PC-3 (cell line): ENCODE data around the gene ARHGEF4. TPM values are rescaled to one million over a fixed set of nuclear protein-coding genes. Genes with fewer than 3 reads are reported as not detected.

Experiments
- ATAC-seq: fragments of 200-7000 bp; cut with Tn5 transposase; 2 replicates; pipeline ENCODE4 v1.9.1; 2020; ENCODE audit warnings: mild to moderate bottlenecking, moderate library complexity
- BruUV-seq: library from RNA; stranded (reverse); fragments of 400-500 nt; replicated peaks from 2 replicates; lab custom pipeline; 2021; lab: Mats Ljungman, UMichigan
- CTCF ChIA-PET: fragments of 300-600 bp; sonication (Branson Sonifier 250); formaldehyde crosslinking; loops from one replicate; lab custom pipeline; 2022; ENCODE audit warnings: antibody characterized with exemption; lab: Charles Lee
- POLR2A ChIA-PET: fragments of 300-600 bp; sonication (Branson Sonifier 250); formaldehyde crosslinking; loops from one replicate; lab custom pipeline; 2022; ENCODE audit warnings: antibody characterized with exemption; ENCODE audit not compliant: unreplicated experiment; lab: Charles Lee
- DNase-seq: peaks from one replicate; pipeline ENCODE4 v3.0.0-alpha.2; 2015
- H2AFZ ChIP-seq: fragments of 300-600 bp; sonication (generic); 2 replicates; pipeline ENCODE4 v1.6.0; 2016; ENCODE audit warnings: antibody characterized with exemption, low read length
- H3F3A ChIP-seq: fragments of 300-600 bp; sonication (generic); one replicate; pipeline ENCODE4 v1.6.0; 2017; ENCODE audit warnings: antibody characterized with exemption, low read length, control low read depth, mild to moderate bottlenecking; ENCODE audit not compliant: unreplicated experiment
- H3K27ac ChIP-seq: fragments of 300-600 bp; sonication (generic); 2 replicates; pipeline ENCODE4 v1.5.1; 2016; ENCODE audit warnings: mild to moderate bottlenecking, low read length
- H3K27me3 ChIP-seq: fragments of 300-600 bp; sonication (generic); 2 replicates; pipeline ENCODE4 v1.6.1; 2016; ENCODE audit warnings: low read length, mixed read lengths
- H3K36me3 ChIP-seq: fragments of 300-600 bp; sonication (generic); 2 replicates; pipeline ENCODE4 v1.6.1; 2016; ENCODE audit warnings: low read depth, mixed run types, low read length, mixed read lengths
- H3K4me1 ChIP-seq: fragments of 300-600 bp; sonication (generic); 2 replicates; pipeline ENCODE4 v1.5.1; 2016; ENCODE audit warnings: low read length; ENCODE audit not compliant: insufficient read depth
- H3K4me2 ChIP-seq: fragments of 300-600 bp; sonication (generic); 2 replicates; pipeline ENCODE4 v1.6.0; 2016; ENCODE audit warnings: low read length
- H3K4me3 ChIP-seq: fragments of 300-600 bp; sonication (generic); 2 replicates; pipeline ENCODE4 v1.5.1; 2016; ENCODE audit warnings: mild to moderate bottlenecking, low read length, mixed read lengths
- H3K79me2 ChIP-seq: fragments of 300-600 bp; sonication (generic); 2 replicates; pipeline ENCODE4 v1.6.1; 2017; ENCODE audit warnings: low read length, mixed read lengths
- H3K9ac ChIP-seq: fragments of 300-600 bp; sonication (generic); 2 replicates; pipeline ENCODE4 v1.6.0; 2016; ENCODE audit warnings: mild to moderate bottlenecking, low read length
- H3K9me2 ChIP-seq: fragments of 300-600 bp; sonication (generic); replicated peaks from 2 replicates; pipeline ENCODE4 v1.6.1; 2016; ENCODE audit warnings: mixed run types, low read length, mixed read lengths
- H3K9me3 ChIP-seq: fragments of 300-600 bp; sonication (generic); 2 replicates; pipeline ENCODE4 v1.6.1; 2016; ENCODE audit warnings: low read length, mixed read lengths
- H4K20me1 ChIP-seq: fragments of 300-600 bp; sonication (generic); 2 replicates; pipeline ENCODE4 v1.6.1; 2016; ENCODE audit warnings: low read length, mixed read lengths
- EZH2 ChIP-seq: fragments of 300-600 bp; sonication (generic); IDR thresholded peaks from one replicate; pipeline ENCODE4 v1.6.1; 2017; ENCODE audit warnings: antibody characterized with exemption, mild to moderate bottlenecking, low read length; ENCODE audit not compliant: unreplicated experiment
- EZH2phosphoT487 ChIP-seq: fragments of 300-600 bp; sonication (generic); IDR thresholded peaks from 2 replicates; pipeline ENCODE4 v1.6.1; 2018; ENCODE audit warnings: mild to moderate bottlenecking, antibody characterized with exemption, low read length, borderline replicate concordance
- intact Hi-C: fragments of 100-400 bp; cut with micrococcal nuclease; formaldehyde crosslinking; loops from 2 replicates; pipeline ENCODE4 v1.9.0; 2023
- total RNA-seq: library from RNA; depleted of rRNA; stranded (reverse); fragments of >200 nt; gene quantifications from 2 replicates; pipeline ENCODE4 v1.2.3, GENCODE V29; 2014
- TF ChIP-seq, protein P1 (sequence below): fragments of 300-600 bp; sonication (generic); conservative IDR thresholded peaks from 2 replicates; pipeline ENCODE4 v1.5.1; 2017; ENCODE audit warnings: antibody characterized with exemption, low read depth, mild to moderate bottlenecking, low read length

ARHGEF4 gene
- total RNA-seq, 1 experiment from 2014 or later = 21.5 TPM

DNA sequence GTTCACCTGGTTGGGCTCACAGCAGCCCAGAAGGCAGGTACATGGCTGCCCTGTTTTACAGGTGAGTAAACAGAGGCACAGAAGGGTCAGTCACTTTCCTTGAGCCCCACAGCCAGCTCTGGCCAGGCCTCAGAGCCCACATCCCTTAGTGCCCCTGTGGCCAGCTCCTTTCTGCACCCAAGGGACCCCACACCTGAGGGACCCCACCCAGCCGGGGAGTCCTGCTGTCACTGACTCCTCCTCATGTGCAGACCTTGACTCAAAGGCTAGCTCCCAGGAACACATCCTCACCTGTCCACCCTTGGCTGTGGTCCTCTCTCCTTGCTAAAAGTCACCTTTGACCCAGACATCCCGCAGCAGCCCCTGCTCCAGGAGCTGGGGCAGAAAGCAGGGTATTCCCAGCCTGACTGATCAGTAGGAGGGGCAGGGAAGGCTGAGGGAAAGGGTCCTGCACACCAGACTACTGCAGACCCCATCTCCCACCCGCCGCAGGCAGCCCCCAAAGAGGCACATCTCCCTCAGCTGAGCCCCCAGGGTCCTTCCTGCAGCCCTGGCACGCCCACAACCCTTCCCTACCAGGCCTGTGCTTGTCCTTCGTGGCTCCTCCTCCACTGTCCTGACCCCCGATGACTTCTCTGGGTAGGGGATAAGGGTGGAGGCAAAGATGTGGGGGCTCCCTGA, 9.8 kb upstream of the ARHGEF4 start:
- H4K20me1 ChIP-seq = no peaks in the 10 kb centered on the region
- peak overlapping the region; percentile 80 for H3K9ac ChIP-seq
- intact Hi-C loops = no loop called here
- peak overlapping the region; percentile 97 for H3K27ac ChIP-seq
- peak overlapping the region; percentile 68 for H3K4me2 ChIP-seq
- ChIA-PET CTCF (no interaction called here), POLR2A (no interaction called here)
- peaks cover 53% of the 10 kb centered on the region for H3K4me1 ChIP-seq
- TF ChIP-seq, protein P1, sequence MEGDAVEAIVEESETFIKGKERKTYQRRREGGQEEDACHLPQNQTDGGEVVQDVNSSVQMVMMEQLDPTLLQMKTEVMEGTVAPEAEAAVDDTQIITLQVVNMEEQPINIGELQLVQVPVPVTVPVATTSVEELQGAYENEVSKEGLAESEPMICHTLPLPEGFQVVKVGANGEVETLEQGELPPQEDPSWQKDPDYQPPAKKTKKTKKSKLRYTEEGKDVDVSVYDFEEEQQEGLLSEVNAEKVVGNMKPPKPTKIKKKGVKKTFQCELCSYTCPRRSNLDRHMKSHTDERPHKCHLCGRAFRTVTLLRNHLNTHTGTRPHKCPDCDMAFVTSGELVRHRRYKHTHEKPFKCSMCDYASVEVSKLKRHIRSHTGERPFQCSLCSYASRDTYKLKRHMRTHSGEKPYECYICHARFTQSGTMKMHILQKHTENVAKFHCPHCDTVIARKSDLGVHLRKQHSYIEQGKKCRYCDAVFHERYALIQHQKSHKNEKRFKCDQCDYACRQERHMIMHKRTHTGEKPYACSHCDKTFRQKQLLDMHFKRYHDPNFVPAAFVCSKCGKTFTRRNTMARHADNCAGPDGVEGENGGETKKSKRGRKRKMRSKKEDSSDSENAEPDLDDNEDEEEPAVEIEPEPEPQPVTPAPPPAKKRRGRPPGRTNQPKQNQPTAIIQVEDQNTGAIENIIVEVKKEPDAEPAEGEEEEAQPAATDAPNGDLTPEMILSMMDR = no peak
- TF ChIP-seq EZH2phosphoT487 = no peak
- TF ChIP-seq EZH2 = no peak
- DNase-seq (no peak), ATAC-seq (no peak)
- no TSS peak for BruUV-seq
- H3K9me2 ChIP-seq = no peaks in the 10 kb centered on the region
- no peaks in the 10 kb centered on the region for H3K27me3 ChIP-seq
- H3K79me2 ChIP-seq = no peaks in the 10 kb centered on the region
- no peaks in the 10 kb centered on the region for H3F3A ChIP-seq
- H3K9me3 ChIP-seq = no peaks in the 10 kb centered on the region
- peak overlapping the region; percentile 8; the same call in 1 of the 2 replicates for H3K4me3 ChIP-seq
- no peaks in the 10 kb centered on the region for H3K36me3 ChIP-seq
- 0 out of 2 replicates have a peak overlapping the region, but pooled peaks have one; percentile 8 for H2AFZ ChIP-seq

DNA sequence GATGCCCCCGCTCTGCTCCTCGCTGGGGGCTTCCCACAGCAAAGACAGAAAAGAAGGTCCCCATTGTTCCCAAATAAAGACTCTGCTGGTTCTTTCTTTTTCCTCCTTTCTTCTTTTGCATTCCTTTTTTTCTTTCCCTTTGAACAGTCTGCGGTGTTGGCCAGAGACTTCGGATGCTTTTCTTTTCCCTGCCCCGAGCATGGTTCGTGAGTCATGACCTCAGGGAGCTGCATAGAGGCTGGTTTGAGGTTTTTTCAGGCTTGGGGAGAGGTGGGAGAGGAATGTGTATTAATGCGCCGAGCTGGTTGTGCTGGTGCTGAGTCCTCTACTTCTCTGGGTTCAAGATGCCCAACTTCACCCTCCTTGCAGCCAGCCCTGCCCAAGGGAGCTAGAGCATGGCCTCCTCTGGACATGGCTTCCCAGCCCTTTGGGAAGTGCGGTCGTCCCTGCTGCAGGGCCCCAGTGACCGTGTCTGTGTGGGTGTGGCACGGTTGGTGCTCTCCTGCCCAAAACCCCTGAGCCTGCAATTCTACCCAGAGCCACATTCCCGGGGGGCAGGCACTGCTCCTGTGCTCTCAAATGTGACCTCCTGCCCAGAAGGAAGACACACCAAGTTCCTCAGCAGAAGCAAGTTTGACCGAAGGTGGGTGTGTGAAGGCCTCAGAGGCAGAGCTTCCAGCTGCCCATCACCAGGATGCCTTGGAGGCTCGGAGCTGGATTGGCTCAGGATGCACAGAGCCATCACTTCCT, 9.0 kb upstream of the ARHGEF4 start:
- H3K36me3 ChIP-seq = no peaks in the 10 kb centered on the region
- peak overlapping the region; percentile 68 for H3K4me2 ChIP-seq
- no peaks in the 10 kb centered on the region for H3K79me2 ChIP-seq
- peak overlapping the region; percentile 8; the same call in 1 of the 2 replicates for H3K4me3 ChIP-seq
- peak overlapping the region; percentile 80 for H3K9ac ChIP-seq
- ChIA-PET POLR2A (no interaction called here), CTCF (no interaction called here)
- intact Hi-C loops = no loop called here
- H3K27ac ChIP-seq = peak overlapping the region; percentile 97
- no peaks in the 10 kb centered on the region for H3K27me3 ChIP-seq
- H4K20me1 ChIP-seq = no peaks in the 10 kb centered on the region
- H3F3A ChIP-seq = no peaks in the 10 kb centered on the region
- H3K4me1 ChIP-seq = peaks cover 53% of the 10 kb centered on the region
- BruUV-seq = no TSS peak
- 0 out of 2 replicates have a peak overlapping the region, but pooled peaks have one; percentile 8 for H2AFZ ChIP-seq
- no peaks in the 10 kb centered on the region for H3K9me3 ChIP-seq
- DNase-seq = peak; percentile 84
- ATAC-seq = peak; percentile 41
- no peaks in the 10 kb centered on the region for H3K9me2 ChIP-seq
- TF ChIP-seq EZH2phosphoT487 = no peak
- TF ChIP-seq, protein P1 = no peak
- no peak for TF ChIP-seq EZH2
